Measurements from ENCODE around the gene RNPEPL1.

Gene RNPEPL1

DNA sequence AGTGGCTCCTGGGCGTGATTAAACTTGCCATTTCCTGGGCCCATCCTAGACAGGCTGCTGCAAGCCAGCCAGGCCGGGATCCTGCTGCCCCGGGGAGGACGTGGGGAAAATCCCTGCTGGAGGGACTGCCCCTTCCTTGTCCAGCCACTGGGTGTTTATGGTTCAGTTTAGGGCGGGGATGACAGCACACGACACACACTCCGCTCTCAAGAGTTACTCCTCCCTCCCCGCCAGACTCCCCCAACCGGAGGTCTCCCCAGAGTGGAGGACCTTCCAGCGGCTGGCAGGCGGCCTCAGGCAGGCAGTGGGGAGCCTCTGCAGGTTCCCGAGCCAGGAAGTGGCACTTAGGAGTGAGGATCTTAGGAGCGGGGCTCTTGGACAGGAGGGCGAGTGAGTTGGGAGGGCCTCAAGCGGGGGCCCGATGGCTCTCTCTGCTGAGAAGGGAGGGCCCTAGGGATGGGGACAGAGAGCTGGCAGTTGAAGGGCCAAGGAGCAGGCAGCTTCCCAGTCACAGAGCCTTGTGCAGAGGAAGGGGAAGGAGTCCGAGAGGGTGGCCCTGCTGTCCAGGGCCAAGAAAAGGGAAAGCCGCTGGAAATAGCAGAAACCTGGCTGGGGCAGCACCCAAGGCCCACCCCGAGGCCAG, 51.3 kb downstream of the RNPEPL1 start:
- Histone ChIP-seq H3K14ac (ENCODE audit: low read length in 2 of 2) (no peak overlapping the region), H4K91ac (ENCODE audit: low read length) (no peak overlapping the region), H3K36me3 (ENCODE audit: control insufficient read depth in 1 of 2, insufficient read depth in 2 of 2, low read depth in 1 of 2, low read length in 2 of 2) (no peaks in the 10 kb centered on the region), H2BK15ac (ENCODE audit: low read depth, poor library complexity, severe bottlenecking) (no peak overlapping the region), H3K27ac (ENCODE audit: low read length, poor library complexity, severe bottlenecking) (no peak overlapping the region), H2BK120ac (ENCODE audit: low read depth, low read length) (no peak overlapping the region), H3K18ac (ENCODE audit: low read depth in 1 of 2, low read length in 2 of 2) (no peak overlapping the region), H2BK12ac (ENCODE audit: low read length in 2 of 2) (no peak overlapping the region), H3K9ac (ENCODE audit: low read length) (no peak overlapping the region), H3K4ac (ENCODE audit: low read depth in 1 of 2, low read length in 2 of 2) (no peak overlapping the region), H2BK5ac (ENCODE audit: low read depth, low read length, poor library complexity, severe bottlenecking) (no peak overlapping the region), H4K8ac (ENCODE audit: low read length) (no peak overlapping the region), H2AFZ (ENCODE audit: low read depth, low read length) (no peak overlapping the region), H3K23ac (ENCODE audit: low read length in 2 of 2) (no peak overlapping the region), H2AK5ac (ENCODE audit: low read length, severe bottlenecking) (no peak overlapping the region), H3K27me3 (ENCODE audit: control insufficient read depth in 1 of 2, insufficient read depth in 1 of 2, low read length in 2 of 2) (no peaks in the 10 kb centered on the region), H3K4me1 (ENCODE audit: control insufficient read depth, insufficient read depth, low read depth, low read length) (peaks cover 8% of the 10 kb centered on the region), H3K79me1 (replicated peaks; ENCODE audit: low read length, poor library complexity, severe bottlenecking) (no peaks in the 10 kb centered on the region), H3K4me3 (ENCODE audit: insufficient read depth in 1 of 2, low read depth in 1 of 2, low read length in 2 of 2) (no peak overlapping the region), H3K4me2 (ENCODE audit: low read length, poor library complexity, severe bottlenecking) (no peak overlapping the region), H3K9me3 (ENCODE audit: control insufficient read depth, low read length) (no peaks in the 10 kb centered on the region)
- WGBS: 87% methylated on average over 12 of the region's 19 CpGs
- DNase-seq: no peak

- Histone ChIP-seq H2BK12ac (ENCODE audit: low read length in 2 of 2) (no peak overlapping the region), H4K8ac (ENCODE audit: low read length) (no peak overlapping the region), H3K4me1 (ENCODE audit: control insufficient read depth, insufficient read depth, low read depth, low read length) (peaks cover 14% of the 10 kb centered on the region), H3K23ac (ENCODE audit: low read length in 2 of 2) (no peak overlapping the region), H3K4me2 (ENCODE audit: low read length, poor library complexity, severe bottlenecking) (no peak overlapping the region), H2AFZ (ENCODE audit: low read depth, low read length) (no peak overlapping the region), H3K27ac (ENCODE audit: low read length, poor library complexity, severe bottlenecking) (no peak overlapping the region), H2BK15ac (ENCODE audit: low read depth, poor library complexity, severe bottlenecking) (no peak overlapping the region), H3K36me3 (ENCODE audit: control insufficient read depth in 1 of 2, insufficient read depth in 2 of 2, low read depth in 1 of 2, low read length in 2 of 2) (no peaks in the 10 kb centered on the region), H3K9me3 (ENCODE audit: control insufficient read depth, low read length) (no peaks in the 10 kb centered on the region), H2BK5ac (ENCODE audit: low read depth, low read length, poor library complexity, severe bottlenecking) (no peak overlapping the region), H2BK120ac (ENCODE audit: low read depth, low read length) (no peak overlapping the region), H3K27me3 (ENCODE audit: control insufficient read depth in 1 of 2, insufficient read depth in 1 of 2, low read length in 2 of 2) (no peaks in the 10 kb centered on the region), H3K4me3 (ENCODE audit: insufficient read depth in 1 of 2, low read depth in 1 of 2, low read length in 2 of 2) (no peak overlapping the region), H3K9ac (ENCODE audit: low read length) (no peak overlapping the region), H2AK5ac (ENCODE audit: low read length, severe bottlenecking) (no peak overlapping the region), H4K91ac (ENCODE audit: low read length) (no peak overlapping the region), H3K18ac (ENCODE audit: low read depth in 1 of 2, low read length in 2 of 2) (no peak overlapping the region), H3K79me1 (replicated peaks; ENCODE audit: low read length, poor library complexity, severe bottlenecking) (no peaks in the 10 kb centered on the region), H3K14ac (ENCODE audit: low read length in 2 of 2) (no peak overlapping the region), H3K4ac (ENCODE audit: low read depth in 1 of 2, low read length in 2 of 2) (no peak overlapping the region)
- WGBS: 74% methylated on average over 10 of the region's 13 CpGs
- no peak for DNase-seq
These were observed 52.0 kb downstream of the RNPEPL1 start for GRCh38 chr2:240620149-240620731.

DNA sequence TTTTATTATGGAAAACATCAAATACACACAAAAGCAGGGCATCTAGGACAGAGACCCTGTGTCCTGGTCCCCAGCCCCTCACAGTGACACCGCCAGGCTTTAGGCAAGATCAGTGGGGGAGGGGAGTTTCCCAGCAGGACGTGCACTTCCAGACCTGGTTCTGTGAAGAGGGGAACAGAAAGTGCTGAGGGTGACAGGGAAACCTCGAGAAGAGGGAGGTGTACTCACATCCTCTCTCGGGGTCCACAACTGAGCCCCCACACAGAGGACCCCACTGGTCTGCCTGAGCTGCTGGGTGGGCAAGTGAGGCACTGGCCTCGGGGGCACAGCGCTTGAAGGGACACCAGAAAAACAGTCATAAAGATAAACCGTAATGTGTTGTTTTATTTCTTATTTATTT, 52.6 kb downstream of the RNPEPL1 start:
- Histone ChIP-seq H3K27me3 (ENCODE audit: control insufficient read depth in 1 of 2, insufficient read depth in 1 of 2, low read length in 2 of 2) (no peaks in the 10 kb centered on the region), H3K14ac (ENCODE audit: low read length in 2 of 2) (no peak overlapping the region), H4K91ac (ENCODE audit: low read length) (no peak overlapping the region), H2BK12ac (ENCODE audit: low read length in 2 of 2) (no peak overlapping the region), H3K9me3 (ENCODE audit: control insufficient read depth, low read length) (no peaks in the 10 kb centered on the region), H3K18ac (ENCODE audit: low read depth in 1 of 2, low read length in 2 of 2) (no peak overlapping the region), H3K36me3 (ENCODE audit: control insufficient read depth in 1 of 2, insufficient read depth in 2 of 2, low read depth in 1 of 2, low read length in 2 of 2) (no peaks in the 10 kb centered on the region), H2AFZ (ENCODE audit: low read depth, low read length) (no peak overlapping the region), H3K27ac (ENCODE audit: low read length, poor library complexity, severe bottlenecking) (no peak overlapping the region), H2BK120ac (ENCODE audit: low read depth, low read length) (no peak overlapping the region), H3K4me3 (ENCODE audit: insufficient read depth in 1 of 2, low read depth in 1 of 2, low read length in 2 of 2) (no peak overlapping the region), H2BK5ac (ENCODE audit: low read depth, low read length, poor library complexity, severe bottlenecking) (no peak overlapping the region), H3K4me1 (ENCODE audit: control insufficient read depth, insufficient read depth, low read depth, low read length) (peaks cover 16% of the 10 kb centered on the region), H4K8ac (ENCODE audit: low read length) (no peak overlapping the region), H3K79me1 (replicated peaks; ENCODE audit: low read length, poor library complexity, severe bottlenecking) (no peaks in the 10 kb centered on the region), H3K4me2 (ENCODE audit: low read length, poor library complexity, severe bottlenecking) (no peak overlapping the region), H2BK15ac (ENCODE audit: low read depth, poor library complexity, severe bottlenecking) (no peak overlapping the region), H3K23ac (ENCODE audit: low read length in 2 of 2) (no peak overlapping the region), H3K4ac (ENCODE audit: low read depth in 1 of 2, low read length in 2 of 2) (no peak overlapping the region), H3K9ac (ENCODE audit: low read length) (no peak overlapping the region), H2AK5ac (ENCODE audit: low read length, severe bottlenecking) (no peak overlapping the region)
- no peak for DNase-seq
- 74% methylated on average over 4 of the region's 7 CpGs for WGBS

DNA sequence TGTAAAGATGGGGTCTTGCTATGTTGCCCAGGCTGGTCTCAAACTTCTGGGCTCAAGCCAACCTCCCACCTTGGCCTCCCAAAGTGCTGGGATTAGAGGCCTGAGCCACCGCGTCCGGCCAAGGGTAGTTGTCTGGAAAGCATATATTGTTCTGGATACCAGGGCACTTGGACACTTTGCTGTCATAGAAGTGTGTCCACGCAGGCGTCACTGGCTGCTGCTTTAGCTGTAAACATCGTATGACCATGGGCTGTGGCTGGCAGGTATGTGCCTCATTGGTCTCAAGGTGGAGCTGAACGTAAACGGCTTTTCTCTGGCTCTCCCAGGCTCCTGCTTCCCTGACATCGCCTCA, 53.8 kb downstream of the RNPEPL1 start:
- Histone ChIP-seq H3K9me3 (ENCODE audit: control insufficient read depth, low read length) (no peaks in the 10 kb centered on the region), H3K23ac (ENCODE audit: low read length in 2 of 2) (no peak overlapping the region), H2AK5ac (ENCODE audit: low read length, severe bottlenecking) (no peak overlapping the region), H2BK15ac (ENCODE audit: low read depth, poor library complexity, severe bottlenecking) (no peak overlapping the region), H3K36me3 (ENCODE audit: control insufficient read depth in 1 of 2, insufficient read depth in 2 of 2, low read depth in 1 of 2, low read length in 2 of 2) (no peaks in the 10 kb centered on the region), H3K79me1 (replicated peaks; ENCODE audit: low read length, poor library complexity, severe bottlenecking) (no peaks in the 10 kb centered on the region), H2BK120ac (ENCODE audit: low read depth, low read length) (no peak overlapping the region), H3K18ac (ENCODE audit: low read depth in 1 of 2, low read length in 2 of 2) (no peak overlapping the region), H3K27ac (ENCODE audit: low read length, poor library complexity, severe bottlenecking) (no peak overlapping the region), H3K4me1 (ENCODE audit: control insufficient read depth, insufficient read depth, low read depth, low read length) (peaks cover 12% of the 10 kb centered on the region), H3K14ac (ENCODE audit: low read length in 2 of 2) (no peak overlapping the region), H3K27me3 (ENCODE audit: control insufficient read depth in 1 of 2, insufficient read depth in 1 of 2, low read length in 2 of 2) (no peaks in the 10 kb centered on the region), H3K4me3 (ENCODE audit: insufficient read depth in 1 of 2, low read depth in 1 of 2, low read length in 2 of 2) (no peak overlapping the region), H4K8ac (ENCODE audit: low read length) (no peak overlapping the region), H3K9ac (ENCODE audit: low read length) (no peak overlapping the region), H3K4me2 (ENCODE audit: low read length, poor library complexity, severe bottlenecking) (no peak overlapping the region), H2AFZ (ENCODE audit: low read depth, low read length) (no peak overlapping the region), H2BK12ac (ENCODE audit: low read length in 2 of 2) (no peak overlapping the region), H4K91ac (ENCODE audit: low read length) (no peak overlapping the region), H3K4ac (ENCODE audit: low read depth in 1 of 2, low read length in 2 of 2) (no peak overlapping the region), H2BK5ac (ENCODE audit: low read depth, low read length, poor library complexity, severe bottlenecking) (no peak overlapping the region)
- WGBS: 86% methylated on average over 8 of the region's 9 CpGs
- DNase-seq: no peak
